ENCODE measurements around the gene CYTIP.
A peak's percentile ranks its signal among the peaks of the same experiment; 100 is the strongest.

CYTIP gene

DNA sequence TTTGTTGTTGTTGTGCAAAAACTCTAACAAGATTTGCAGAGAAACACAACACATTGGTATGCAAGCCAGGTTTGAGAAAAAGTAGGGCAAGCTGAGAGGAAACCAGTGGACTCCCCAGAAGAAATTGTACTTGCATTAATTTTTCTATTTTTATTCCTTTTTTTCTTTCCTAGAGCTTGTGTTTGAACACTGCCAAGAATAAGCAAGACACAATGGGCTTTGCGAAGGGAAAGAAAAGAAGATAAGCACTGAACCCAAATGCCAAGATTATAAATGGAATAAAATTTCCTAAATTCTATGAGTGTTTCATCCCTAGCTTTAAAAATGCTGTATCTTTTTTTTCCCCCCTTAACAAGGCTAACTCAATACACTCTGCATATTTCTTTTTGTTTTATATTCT lies 17.0 kb upstream of the CYTIP start:
- DNase-seq = no peak

DNA sequence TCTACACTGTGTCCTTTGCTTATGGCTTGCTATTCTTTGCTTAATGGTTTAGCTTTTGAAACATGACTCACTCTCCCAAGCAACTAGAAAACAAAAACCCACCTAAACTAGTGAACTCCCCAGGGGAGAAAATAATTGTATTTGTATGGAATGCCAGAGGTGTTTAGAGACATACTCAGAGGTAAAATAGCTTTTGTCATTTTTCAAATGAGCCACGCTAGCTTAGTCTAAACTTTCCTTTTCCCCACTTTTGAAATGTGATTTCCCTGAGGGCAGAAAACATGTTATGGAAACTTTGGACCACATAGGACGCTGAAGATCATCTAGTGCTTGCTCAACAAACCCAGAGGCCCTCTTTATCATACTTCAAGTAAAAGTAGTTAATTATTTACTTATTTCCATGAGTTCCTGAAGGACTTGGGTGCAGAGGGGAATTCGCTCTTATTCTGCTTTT lies 16.5 kb upstream of the CYTIP start:
- DNase-seq = no peak

DNA sequence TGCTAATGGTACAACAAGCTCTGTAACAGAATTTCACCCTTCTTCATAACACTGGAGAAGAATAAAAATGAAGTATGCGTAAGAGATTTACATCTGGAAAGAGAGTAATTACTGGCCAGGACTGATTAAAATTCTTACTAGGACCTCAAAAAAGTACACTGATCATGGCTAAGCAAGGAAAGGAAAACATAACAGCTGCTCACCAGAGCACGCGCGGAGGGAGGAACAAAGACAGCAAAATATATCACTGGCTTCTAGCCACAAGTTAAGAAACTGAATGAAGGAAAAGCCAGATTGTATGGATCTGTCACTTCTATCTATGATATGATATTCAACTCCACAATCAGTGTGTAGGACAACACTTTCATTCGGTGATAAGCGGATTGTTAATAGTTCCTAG lies 15.6 kb upstream of the CYTIP start:
- no peak for DNase-seq

DNA sequence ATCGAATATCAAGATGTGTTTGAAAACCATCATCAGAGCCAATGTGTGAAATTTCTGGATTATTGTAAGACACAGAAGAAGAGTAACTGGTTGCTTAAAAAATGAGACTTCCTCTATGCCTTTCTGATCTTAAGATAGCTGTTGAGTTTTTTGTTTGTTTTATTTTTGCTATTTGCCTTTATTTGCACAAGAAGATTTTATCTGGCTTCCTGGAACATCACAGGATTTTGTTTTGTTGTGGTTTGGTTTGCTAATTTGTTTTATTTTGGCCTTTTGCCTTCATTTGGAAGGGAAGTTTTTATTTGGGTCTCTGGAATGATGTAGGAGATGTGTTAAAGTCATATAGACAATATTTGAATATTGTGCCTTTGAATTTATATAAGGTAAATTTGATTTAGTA lies 3.9 kb upstream of the CYTIP start:
- no peak for DNase-seq

DNA sequence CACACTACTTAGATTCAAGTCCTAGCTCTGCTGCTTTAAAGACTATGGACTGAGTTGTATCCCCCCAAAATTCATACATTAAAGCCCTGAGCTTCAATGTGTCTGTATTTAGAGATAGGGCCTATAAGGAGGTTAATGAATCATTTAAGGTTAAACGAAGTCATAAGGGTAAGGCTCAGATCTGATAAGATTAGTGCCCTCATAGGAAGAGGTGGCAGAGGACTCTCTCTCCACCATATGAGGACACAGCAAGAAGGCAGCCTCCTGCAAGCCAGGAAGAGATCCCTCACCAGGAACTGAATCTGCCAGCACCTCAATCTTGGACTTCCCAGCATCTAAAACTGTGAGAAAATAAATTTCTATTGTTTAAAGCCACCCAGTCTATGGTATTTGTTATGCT lies 3.1 kb upstream of the CYTIP start:
- DNase-seq = no peak

DNA sequence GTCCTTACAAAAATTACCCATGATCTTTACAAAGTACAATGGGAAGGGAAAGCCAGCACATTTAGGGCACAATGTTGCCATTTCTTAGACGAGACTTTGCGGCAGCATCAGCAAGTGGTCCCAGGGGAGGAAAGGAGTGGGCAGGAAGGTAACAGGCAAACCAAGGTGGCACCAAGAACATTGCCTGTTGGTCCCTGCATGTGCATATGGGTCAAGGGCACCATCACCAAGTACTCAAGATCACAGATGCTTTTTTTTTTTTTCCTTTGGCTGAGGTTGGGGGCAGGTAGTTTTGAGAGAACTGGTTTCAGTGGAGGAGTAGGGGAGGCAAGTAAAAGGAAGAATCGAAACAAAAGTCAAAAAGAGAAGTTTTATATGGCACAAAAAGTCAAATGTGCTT lies 752 bp upstream of the CYTIP start:
- DNase-seq = peak; percentile 50 to 58

DNA sequence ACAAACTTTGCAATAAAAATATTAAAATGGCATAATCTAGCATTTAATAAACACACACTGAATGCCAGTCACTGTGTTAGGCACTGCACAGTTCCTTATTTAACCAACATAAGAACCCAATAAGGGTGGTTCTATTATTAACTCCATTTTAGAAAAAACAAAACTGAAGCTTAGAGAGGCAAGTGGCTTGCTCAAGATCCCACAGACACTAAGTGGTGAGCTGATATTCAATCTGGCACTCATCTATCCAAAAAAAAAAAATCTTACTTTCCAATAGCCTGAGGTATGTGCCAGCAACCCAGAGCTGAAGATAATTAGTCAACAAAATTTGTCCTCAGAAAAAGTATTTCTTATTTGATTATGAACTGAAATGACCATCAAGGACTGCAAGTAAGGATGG lies 799 bp downstream of the CYTIP start:
- DNase-seq = no peak

DNA sequence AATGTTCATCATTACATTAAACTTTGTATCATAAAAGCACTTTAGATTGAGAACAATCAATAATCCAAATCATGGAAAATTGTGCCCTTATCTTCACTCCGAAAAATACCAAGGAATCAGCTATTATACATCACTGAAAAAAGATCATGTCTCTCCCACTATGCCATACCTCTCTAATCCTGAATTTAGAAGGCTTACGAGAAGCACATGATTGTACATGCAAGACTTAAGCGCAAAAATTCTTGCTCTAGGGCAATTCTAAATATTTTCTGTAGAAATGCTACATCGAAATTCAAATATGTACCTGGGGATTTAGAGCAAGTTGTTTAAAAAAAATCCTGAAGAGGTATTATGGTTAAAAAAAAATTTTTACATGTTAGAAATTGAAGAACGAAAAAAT lies 1.3 kb downstream of the CYTIP start:
- DNase-seq = no peak

DNA sequence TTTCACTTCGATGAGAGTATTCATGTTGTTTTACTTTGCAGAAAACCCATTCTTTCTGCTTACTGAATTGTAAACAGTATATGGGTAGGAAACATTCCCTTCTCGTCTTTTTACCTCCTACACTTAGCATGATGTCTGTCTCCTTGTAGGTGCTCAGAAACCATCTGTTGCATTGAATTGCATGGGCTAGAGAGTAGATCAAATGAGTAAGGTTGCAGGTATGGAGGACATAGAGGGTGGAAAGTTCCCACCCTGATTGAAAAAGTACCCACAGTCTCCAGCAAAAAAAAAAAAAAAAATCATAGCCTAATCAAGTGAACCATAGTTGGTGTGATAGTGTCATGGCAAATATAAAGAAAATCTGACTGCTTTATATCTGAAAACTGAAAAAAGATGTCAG lies 1.7 kb downstream of the CYTIP start:
- no peak for DNase-seq

DNA sequence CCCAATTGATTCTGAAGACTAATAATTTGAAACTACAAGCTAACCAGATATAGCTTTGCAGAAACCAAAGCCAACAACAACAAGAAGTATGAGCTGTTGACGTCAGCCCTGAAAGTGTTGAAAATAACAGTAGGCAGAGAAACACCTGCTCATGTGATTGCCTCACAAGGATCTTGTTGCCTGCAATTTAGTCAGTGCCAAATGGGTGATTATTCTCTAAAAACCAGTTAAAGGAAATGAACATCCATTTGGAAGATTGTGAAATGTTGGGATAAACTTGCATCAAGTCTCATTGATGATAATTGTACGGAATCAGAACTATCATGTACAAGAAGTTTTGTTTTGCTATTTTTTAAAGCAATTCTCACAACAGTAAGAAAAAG lies 2.8 kb downstream of the CYTIP start:
- DNase-seq = no peak

DNA sequence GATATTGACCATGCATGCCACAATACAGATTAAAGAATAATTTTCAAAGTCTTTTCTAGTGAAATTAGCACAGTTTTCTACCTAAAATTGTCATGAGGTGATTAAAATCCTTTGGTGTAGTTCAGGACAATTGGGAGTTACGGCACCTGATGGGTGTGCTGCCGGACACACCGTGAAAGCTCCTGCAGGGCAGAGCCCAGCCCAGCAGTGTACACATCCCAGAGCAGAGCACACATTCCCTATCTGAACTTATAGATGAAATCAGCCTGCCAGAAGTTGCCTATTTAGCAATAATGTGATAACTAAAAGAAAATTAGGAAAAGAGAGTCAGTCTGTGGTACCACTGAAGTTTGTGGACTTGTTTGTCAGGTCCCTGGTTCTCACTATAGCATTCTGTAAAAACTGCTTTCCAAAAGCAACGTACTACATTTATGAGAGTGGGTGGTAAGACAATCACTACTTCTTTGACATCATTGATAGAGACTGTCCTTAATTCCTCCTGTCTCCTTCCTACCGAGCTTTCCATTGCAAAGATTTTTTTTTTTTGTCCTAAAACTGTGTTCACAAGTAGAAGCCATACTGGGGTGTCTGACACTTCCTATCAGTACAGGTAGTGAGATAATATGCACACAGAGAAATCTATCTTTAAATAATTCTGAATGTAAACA lies 3.4 kb downstream of the CYTIP start:
- no peak for DNase-seq

DNA sequence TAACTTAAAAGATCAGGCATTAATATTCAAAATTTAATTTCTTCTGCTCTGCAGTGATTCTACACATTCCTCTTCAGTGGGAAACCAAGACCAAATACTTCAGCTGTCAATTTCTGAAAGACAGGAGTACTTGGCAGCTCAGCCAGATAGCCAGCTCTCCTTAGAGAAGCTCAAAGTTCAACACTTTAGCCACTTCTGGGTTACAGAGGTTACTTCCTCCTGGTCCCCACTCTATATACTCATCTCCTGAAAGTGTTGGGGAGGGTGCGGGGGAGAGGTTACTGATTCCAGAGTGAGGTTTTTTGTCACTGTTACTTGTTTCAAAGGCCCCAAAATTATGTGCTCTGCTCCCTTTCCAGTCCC lies 4.1 kb downstream of the CYTIP start:
- DNase-seq = peak; percentile 59 to 74

DNA sequence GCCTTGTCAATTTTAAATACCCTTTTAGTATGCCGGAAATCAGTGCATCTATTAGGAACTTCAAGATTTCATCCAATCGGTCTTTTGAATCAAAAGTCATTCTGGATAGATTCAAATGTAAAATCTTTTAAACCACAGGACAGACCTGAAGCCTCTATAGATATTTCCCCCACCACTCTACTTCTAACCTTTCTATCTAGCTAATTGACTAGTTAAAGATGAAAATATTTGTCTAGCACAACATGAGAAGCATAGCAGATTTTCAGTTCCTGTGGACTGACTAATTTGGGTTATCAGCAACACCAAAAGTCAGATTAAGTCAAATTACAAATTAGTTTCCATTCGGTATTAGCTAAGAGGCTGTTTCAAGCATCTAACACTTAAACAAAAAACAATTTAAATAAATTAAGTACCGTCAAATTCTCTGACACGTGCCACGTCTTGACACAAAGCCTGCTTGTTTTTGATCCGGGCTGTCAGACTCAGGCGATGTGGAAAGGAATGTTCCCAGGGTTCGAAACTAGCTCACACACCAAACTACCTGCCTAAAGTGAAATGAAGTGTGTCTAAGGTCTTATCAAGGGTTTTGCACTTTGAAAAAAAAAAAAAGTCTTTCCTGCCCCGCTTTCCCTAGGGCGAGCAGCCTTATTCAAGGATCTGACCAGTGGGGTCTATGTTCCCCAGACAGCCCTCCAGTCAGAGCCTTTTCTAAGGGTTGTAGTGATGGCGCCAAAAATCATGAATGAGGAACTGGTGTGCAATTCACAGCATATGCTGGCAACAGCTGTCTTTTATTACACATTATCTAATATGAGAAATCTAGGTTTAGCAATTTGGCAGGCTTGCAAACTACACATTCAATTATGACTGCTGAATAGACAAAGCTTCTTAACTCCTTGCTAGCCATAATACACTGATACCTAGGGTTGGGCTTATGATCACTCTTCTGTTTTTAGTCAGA lies 4.7 kb downstream of the CYTIP start:
- DNase-seq = no peak

DNA sequence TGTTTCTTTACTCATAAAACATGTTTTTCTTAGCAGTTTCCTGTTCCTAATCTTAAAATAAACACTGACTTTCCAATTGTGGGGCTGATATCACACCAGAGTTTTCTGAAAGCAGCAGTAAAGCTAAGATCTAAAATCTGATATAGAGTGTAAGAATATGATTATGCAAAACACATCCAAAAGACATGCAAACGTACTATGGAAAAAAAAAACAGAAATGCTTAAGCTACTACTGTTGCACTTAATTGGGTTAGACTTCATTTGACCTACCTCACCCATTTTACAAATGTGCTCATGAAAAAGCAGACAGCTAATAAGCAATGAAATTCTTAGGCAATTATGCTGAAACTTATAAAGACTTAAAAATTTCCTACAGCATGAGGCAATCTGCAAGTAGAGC lies 10.5 kb downstream of the CYTIP start:
- no peak for DNase-seq

DNA sequence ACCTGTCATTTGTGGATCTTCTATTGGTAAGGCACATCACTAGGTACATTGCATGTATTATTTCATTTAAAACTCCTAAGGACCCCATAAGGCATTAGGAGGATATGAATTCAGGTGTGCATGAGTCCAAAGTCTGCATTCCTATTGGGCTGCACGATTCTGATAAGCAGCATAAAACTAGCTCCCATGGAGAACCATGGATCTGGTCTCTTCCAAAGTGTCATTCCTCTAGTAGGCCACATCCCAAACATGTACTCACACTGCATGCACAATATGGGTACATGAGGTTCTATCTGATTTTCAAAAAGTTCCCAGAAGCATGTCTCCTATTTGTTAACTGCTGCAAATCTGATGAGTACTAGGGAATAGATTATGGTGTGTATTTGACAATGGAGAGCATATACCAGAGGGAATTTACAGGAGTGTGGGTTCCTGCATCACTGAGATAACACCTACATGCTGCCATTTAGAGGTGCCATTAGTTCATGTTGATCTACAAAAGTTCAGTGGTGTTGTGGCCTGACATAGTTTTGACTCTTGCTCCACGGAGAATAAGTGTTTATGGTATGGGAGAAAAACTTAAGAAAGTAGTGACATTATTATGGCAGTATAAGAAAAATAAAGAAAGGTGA lies 11.3 kb downstream of the CYTIP start:
- DNase-seq = no peak

DNA sequence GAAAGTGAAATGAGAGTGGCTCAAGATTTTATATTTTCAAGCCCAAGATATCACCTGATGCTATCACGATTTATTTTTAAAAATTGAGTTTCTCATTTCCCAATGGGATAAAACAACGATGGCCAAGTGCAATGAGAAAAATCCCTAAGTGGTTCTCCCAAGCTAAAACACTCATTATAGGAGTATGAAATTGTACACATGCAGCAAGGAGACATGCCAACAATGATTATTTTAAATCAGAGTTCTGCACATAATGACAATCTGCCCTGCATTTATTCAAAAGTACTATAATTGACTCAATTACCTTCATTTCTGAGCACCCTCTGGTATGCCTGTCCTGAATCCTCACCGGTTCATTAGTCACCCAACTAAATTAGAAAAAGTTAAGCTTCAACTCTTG lies 12.7 kb downstream of the CYTIP start:
- DNase-seq = no peak

DNA sequence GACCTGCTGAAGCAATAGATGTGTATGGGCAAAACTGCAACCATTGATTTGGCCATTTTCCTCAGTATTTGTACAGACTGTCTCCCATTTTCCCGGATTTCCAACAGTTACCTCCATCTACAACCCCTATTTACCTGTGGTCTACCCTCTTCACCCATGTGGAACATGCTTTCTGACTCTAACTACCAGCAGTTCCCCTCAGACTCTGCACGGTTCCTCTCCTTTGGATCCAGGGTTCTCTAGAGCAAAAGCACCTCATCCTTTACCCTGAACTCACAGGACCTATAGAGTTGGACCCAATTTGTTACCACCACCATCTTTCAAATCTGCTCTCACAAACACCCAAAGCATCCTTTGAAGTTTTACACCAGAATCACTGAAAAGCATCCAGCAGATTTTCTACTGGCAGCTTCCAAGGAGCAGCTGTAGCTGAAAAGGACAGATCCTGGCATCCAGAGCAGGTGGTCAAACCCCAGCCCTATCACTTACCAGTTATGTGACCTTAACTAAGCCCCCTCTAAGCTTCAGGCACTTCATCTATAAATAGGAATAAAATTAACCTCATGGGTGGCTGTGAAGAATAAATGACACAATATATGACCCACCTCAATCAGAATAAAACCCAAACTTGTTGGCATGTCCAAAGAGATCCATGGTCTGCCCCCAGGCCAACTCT lies 15.3 kb downstream of the CYTIP start:
- no peak for DNase-seq

DNA sequence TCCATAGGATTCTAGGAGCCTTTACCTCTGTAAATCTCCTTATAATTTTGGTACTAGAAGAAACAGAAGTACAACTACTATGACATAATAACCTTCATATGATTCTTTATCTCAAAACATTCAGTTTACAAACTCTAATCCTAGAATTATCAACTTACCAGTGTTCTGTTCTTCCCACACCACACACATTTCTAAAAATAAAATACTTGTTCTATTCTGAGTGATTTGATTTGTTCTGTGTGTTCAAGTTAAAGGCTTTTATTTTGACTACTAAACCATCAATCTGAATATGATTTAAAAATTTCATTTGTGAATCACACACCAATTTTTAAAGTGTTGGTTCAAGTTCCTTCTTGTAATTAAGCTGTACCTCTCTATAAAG lies 16.0 kb downstream of the CYTIP start:
- no peak for DNase-seq

DNA sequence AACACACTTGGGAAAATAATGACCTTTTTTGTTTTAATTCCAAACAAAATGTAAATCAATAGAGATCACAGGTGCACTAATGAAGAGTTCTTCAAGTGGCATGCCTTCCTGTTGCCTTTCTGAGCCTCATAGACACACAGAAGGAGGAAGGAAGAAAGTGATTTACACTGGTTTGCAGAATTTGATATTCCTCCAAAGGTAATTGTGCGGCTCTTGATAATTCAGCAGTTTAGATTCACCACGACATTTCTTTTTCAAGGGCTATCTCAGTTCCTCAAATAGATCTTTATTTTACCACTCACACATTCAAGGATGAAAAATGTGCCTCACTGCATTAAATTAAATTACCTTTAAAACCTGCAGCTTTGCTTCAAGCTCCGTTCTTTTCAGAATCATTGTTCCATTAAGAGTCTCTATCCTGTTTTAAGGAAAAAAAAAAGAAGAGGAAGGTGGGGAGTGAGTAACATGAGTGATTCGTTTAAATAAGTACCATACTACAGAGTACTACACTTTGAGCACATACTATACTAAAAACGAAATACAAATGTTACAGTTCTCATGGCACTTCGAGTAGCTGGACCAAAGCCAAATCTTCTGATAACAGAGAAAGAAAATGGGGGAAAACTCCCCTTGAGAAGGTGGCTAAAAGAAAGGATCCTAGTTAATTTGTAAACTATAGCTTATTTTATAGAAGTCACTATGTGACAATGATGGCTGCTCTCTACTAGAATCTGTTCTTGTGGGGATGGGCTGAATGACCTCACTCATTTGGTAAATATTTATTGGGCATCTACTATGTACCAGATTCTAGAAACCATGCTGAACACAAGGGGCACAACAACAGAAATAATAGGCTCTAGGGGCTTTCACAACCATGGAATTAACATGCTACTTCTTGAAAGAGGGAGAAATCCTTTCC lies 16.6 kb downstream of the CYTIP start:
- no peak for DNase-seq

DNA sequence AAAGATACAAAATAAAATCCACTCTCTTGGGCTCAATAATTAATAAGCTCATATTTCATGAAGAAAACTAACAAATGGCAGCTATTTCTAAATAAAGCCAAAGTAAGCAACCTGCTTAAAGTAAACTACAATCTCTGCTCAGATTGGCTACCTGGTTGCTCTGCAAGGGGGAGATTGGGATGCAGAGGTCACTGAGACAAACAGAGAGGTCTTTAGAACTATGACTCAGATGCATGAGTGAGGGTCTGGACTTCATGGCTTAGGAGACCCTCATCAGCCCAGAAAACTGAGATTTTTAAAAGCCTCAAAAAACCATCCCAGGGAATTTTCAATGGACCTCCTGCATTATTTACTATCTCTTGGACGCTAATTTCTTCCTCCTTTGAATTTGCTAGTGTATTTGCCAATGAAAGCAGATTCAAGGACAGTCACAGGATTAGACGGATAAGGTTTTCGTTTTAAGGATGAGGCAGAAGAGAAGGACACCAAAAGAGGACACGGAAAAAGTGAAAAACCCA lies 17.4 kb downstream of the CYTIP start:
- no peak for DNase-seq

DNA sequence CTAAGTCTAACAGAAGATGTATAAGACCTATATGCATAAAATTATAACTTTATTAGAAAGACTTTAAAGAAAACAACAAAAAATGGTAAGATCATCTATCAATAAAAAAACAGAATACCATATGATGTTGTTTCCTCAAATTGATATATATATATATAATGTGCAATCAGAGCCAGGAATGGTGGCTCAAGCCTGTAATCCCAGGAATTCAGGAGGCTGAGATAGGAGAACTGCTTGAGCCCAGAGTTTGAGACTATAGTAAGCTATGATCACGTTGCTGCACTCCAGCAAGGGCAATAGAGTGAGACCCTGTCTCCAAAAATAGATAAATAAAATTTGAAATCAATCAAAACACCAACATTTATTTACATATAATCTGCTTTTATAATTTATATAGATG lies 19.5 kb downstream of the CYTIP start:
- no peak for DNase-seq

DNA sequence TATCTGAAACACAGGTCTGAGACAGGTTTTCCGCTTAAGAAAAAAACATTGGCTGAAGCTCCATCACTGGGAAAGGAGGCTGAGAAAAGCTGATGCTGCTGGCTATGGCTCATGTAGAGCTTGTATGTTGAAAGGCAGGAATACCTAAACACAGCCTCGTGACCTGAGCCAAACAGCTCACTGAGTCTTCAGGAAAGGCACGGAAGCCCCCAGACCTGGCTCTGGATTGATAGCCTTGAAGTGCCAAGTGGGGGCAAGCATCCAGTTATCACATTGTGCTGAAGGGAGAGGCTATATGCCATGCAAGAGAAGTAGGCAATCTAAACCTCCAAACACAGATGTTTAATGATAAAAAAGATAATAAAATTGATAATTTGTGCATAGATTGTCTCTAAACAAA lies 21.9 kb downstream of the CYTIP start:
- DNase-seq = no peak
